T-helper 9 cell (primary cell): Measurements from ENCODE around the gene MAN1B1.

Experiments
- DNase-seq: peaks from one replicate; pipeline ENCODE4 v3.0.0-alpha.2; 2020
- total RNA-seq, 2 donors: gene quantifications; one replicate each; lab custom pipeline; 2026; lab: John Stamatoyannopoulos, UW

Gene MAN1B1
- total RNA-seq, result 87.9 to 94.4 reads per million in 2 donors

DNA sequence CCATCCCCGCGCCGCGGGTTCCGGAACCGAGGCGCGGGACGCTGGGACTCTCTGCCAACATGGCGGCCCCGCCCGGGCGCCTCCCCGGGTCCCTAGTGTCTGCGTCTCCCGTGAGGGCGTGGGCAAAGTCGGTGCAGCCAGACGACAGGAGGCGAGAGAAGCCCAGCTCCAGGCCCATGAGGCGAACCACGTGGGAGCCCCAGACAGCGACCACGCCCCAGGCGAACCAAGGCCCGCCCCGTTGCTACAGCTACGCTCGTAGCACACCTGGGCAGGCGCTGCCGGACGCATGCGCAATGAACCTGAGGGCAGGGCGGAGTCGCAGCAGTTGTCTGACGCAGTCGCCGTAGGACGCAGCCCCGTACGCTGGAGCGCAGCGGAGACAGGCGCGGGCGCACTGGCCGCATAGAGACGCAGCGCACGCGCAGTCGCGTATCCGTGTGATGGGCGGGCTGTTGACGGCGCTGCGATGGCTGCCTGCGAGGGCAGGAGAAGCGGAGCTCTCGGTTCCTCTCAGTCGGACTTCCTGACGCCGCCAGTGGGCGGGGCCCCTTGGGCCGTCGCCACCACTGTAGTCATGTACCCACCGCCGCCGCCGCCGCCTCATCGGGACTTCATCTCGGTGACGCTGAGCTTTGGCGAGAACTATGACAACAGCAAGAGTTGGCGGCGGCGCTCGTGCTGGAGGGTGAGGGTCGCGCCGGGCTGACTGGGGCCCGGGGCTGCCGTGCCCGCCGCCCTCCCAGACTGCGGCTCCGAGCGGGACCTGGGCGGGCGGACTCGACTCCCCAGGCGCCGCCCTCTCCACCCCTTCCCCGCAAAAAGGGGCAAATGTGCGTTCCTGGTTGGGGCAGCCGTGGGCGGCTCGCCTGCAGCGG is at the start of gene MAN1B1:
Gene MAN1B1, plus strand, starts transcription at position 455 of the 878 bp plus-strand sequence. Its CDS starts 15 bp downstream, at position 470.
- DNase-seq, result peak; percentile 99

DNA sequence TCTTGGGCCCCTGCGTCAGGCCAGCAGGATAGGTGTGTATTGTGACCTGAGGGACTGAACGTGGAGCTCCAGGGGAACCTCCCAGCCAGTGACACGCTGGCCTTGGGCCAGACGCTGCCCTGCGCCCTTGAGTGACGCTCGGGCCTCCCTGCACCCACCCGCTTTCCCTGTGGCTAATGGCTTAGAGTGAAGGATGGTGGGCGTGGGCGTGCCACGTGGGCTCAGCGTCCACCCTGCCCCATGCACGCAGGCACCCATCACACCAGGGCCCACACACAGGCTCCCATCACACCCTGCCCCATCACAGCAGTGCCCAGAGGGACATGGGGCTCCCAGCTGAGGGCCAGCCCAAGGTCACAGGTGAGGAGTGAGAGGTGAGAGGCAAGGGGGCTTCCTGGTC is 49.8 kb upstream of the MAN1B1 start:
- no peak for DNase-seq

DNA sequence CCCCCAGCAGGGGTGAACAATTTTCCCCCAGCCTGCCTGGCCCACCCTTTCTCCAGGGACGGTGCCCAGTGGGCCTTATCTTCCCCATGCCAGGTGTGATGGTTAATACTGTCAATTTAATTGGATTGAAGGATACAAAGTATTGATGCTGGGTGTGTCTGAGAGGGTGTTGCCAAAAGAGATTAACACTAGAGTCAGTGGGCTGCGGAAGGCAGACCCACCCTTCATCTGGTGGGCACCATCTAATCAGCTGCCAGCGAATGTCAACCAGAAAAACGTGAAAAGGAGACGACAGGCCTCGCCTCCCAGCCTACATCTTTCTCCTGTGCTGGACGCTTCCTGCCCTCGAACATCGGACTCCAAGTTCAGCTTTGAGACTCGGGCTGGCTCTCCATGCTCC is 49.3 kb upstream of the MAN1B1 start:
- DNase-seq, result no peak

DNA sequence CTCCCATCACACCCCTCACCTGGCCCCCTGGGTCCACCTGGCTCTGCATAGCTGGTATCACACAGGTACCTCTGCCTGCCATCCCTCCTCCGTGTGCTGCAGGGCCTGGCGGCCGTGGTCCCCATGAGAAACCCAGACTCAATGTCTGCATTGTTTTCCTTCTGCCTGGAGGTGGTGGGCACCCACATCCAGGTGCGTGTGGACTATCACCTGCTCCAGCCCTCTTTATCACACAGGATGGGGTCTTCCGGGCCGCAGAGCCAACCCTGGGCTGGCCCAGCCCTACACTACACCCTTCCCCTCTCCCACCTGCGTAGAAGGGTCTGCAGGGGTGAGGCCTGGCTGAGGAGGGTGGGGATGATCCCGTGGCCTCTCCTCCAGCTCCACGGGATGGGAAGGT is 47.9 kb upstream of the MAN1B1 start:
- DNase-seq, result no peak

DNA sequence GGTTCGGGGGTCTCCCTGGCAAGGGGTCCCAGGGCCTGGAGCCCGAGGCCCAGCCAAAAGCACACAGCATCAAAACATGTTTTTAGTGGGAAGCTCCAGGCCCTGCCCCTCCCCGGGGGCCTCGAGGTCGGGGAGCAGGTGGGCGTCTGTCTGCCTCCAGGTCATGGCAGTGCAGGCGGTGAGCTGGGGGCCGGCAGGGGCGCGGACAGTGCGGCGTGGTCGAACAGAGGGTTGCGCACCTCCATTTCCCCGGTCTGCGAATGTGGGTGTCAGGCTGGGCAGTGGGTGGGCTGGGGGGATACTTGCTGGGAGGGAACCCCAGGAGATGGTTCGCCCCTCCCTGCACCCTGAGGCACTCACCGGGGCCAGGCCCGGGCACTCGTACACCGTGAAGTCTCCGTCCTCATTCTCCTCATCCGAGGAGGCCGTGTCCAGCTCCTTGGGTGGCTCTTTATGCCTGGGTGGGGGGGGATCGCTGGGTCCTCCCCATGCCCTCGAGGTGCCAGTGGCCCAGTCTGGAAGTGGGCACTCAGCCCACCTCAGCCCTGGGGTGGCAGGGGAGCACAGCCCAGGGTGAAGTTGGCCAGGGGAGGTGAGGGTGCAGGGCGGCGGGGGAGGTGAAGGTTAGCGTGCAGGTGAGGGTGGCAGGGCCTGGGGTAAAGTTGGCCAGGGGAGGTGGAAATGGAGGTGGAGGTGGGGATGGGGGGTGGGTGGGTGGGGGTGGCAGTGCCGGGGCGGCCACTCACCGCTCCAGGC is 47.0 kb upstream of the MAN1B1 start:
- no peak for DNase-seq

DNA sequence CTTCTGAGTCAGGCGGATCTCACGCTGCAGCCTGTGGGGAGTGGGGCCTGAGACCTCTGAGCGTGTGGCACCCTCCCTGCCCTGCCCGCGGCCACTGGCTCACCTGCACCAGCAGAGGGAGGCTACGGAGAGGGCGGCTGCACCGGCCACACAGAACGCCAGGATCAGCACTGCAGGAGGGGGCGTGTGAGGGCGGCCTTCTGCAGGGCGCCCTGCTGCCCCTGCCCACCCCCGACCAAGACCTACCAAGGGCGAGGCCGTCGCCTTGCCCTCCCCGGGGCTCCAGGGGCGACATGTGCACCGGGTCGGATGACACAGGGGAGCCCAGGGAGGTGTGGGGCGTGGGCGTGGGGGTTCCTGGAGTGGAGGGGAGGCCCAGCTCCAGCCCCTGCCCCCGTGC is 46.2 kb upstream of the MAN1B1 start:
- DNase-seq, result no peak

DNA sequence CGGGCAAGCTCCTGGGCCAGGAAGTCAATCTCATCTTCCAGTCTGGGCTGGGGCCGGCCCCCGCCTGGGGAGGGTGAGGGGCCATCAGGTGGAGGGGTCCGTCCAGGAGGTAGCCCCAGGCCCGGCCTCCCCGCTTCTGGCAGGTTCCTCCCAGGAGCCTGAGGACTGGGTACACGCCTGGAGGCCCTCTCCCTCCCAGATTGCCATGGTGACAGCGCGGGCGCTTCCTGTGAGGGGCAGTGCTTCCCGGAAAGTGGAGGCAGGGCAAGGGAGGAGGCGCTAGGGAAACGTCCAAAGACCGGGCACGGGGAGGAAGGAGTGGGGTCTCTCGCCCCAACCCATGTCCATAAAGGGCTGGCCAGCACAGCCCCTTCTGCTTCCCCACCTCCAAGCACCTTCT is 45.7 kb upstream of the MAN1B1 start:
- DNase-seq, result no peak

DNA sequence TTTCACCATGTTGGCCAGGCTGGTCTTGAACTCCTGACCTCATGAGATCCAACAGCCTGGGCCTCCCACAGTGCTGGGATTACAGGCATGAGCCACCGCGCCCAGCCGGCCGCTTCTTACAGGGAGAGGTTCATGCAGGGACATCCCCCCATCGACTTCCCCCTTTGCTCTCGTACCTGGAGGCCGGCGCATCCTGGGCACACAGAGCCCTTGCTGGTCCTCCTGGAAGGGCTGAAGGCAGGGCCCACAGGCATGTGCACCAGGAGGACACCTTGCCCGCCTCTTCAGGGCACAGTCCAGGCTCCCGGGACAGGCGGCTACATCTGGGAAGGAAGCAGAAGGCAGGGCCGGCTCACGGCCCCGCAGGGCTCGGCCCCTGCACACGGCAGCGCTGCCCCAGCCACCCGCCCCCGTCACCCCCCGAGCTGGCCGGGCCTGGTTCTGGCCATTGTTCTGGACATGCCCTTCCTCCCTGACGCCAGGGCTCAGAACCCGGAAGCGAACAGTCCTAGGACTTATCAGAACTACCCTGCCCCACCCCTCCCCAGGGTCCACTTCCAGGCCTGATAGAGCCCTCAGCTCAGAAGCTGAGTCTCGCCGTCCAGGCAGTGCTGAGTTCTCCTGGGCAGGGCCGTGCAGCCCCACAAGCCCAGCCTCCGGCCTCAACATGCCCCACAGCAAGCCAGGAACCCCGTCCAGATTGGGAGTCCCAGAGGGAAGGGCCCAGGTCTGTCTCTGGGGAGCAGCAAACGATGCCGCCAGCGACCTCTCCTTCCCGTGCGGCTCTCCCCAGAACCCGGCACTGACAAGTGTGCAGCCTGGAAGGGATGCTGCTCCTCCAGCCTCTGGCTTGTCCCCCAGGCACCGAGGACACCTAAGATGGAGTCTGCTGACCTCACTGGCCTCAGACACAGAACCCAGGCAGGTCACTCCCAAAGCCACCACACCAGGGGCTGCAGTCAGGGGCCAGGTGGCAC is 43.7 kb upstream of the MAN1B1 start:
- no peak for DNase-seq

DNA sequence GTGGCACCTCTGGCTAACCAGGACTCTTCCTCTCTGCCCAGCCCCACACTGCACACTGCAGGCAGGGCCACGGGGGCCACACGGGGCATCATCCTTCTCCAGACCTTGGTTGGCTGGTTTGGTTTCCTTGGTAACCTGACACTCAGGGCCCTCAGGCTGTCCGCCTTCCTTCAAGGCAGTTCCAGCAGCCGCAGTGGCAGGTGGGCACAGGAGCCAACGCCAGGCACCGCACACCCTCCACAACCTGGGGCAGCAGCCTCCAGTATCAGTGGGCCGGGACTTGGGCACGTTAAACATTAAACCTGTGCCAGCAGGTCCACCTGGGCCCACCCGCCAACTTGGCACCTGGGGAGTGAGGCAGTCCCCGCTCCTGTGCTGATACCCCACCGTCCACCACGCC is 42.7 kb upstream of the MAN1B1 start:
- no peak for DNase-seq

DNA sequence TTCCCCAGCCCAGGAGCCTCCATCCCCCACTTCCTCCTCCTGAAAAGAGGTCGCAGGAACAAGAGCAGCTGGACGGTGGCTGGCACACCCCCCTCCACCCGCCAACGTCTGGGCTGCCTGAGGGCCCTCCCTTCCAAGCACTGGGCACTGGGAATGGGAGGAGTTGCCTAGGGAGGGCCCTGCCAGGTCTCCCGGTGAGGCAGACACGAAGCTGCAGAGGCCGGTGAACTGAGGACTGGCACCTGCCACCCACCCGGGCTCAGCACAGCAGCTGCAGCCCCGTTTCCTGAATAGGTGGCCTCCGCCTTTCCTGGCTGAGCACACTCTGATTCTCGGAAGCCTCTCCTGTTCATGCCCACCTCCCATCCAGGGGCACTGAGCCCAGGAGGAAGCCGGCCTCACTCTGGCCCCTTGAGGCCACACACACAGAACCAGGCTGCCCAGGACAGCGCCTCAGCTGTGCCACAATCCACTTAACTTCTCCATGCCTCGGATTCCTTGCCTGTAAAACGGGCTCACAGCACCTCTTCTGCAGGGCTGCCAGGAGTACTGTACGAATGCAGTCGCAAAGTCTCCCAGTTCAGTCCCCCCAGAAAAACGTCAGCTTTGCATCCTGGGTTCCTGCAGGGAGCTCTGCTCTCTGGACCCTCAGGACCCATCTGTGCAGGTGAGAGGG is 42.1 kb upstream of the MAN1B1 start:
- no peak for DNase-seq

DNA sequence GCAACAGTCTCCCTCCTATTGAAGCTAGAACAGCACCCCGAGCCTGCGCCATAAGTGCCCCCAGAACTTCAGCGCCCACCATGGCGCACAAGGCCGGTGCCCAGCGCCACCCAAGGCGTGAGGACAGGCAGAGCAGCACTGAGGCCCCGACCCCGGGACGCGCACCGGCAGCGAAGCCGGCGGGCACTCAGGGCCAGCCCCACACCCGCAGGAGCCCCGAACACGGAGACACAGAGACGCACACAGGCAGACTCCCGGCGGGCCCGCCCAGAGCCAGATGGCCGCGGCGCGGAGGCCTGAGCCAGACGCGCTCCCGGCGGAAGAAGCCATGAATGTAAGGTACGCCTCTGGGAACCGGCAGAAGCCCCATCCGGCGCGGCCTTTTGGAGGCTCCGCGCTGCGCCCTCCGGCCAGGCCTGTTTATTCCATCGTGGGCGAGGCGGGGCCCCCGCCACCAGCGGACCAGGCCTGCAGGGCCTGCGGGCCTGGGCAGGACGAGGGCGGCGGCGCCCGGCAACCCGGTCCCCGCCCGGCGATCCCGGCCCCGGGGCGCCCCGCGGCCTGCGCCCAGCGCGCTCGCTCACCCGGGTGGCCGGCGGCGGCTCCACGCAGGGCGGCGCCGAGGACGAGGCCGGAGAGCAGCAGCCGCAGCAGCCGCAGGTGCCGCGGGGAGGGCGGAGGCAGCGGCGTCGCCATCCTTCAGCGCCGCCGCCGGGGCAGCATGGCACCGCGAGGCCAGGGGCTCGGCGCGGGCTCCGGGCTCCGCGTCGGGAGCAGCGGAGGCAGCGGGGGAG is 41.3 kb upstream of the MAN1B1 start:
- no peak for DNase-seq

DNA sequence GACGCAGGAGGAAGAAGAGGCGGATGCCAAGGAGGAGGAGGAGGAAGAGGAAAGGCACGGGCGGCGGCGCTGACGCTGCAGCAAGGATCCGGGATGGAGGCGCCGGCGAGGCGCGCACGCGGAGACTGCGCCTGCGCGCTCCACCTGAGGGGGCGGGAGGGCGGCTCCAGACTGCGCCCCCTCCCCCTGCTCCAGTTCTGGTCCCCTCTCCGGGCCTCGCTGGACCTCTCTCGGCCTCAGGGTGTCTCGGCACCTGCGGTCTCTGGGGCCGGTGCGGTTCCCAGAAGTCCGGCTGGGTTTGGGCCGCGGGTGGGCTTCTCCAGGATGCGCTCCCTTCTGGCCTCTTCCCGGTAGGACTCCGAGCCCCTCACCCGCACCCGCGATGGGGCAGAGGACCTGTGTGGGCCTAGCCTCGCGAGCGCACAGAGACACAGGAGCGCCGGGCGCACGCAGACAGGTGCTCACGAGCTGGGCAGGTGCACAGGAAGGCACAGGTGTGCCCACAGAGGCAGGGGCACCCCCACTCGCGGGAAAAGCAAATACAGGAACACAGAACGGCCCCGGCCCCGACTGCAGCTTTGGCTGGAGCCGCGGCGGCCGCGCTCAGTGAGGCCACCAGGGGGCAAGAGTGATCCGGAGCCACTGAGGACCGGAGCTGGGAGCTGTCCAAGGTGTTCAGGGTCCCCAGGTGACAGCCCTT is 40.5 kb upstream of the MAN1B1 start, which contains the start of gene NPDC1:
Gene NPDC1, minus strand, starts transcription at position 90 of the 700 bp plus-strand sequence. CDS start 188 bp downstream, outside the sequence.
- peak; percentile 74 for DNase-seq

DNA sequence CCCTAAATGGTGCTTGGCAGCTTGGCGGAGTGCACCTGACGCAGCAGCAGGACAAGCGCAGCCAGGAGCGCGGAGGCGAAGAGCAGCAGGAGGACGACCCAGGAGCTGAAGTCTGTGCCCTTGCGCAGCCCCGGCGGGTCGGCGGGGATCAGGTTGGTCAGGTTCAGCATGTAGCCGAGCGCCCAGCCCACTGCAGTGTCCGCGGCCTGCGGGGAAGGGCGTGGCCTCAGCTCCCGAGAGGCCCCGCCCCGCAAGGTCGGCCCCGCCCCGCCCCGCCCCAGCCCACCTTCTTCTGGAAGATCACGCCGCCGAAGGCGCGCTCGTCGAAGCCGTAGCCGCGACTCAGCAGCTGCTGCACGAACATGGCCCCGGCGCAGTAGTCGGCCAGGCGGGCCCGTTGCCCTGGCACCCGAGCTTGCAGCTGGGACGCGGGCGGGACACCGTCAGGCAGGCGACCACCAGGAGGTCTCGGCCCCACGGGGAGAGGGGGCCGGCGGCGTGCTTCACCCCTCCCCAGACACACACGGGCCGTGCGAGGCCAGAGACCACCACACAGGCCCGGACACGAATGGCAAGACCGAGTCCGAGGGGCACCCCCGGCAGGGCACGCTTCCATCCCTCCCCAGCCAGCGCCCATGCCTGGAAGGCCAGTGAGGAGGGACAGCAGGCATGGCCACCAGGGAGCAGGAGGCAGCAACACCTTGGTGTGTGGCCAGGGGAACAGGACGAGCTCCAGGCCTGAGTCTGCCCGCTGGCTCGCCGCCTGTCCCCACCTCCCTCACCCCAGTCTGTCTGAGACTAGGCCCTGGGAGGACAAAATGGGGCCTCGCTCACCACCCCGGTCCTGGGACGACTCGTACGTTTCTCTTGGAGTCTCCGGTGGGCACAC is 37.9 kb upstream of the MAN1B1 start:
- DNase-seq, result no peak

DNA sequence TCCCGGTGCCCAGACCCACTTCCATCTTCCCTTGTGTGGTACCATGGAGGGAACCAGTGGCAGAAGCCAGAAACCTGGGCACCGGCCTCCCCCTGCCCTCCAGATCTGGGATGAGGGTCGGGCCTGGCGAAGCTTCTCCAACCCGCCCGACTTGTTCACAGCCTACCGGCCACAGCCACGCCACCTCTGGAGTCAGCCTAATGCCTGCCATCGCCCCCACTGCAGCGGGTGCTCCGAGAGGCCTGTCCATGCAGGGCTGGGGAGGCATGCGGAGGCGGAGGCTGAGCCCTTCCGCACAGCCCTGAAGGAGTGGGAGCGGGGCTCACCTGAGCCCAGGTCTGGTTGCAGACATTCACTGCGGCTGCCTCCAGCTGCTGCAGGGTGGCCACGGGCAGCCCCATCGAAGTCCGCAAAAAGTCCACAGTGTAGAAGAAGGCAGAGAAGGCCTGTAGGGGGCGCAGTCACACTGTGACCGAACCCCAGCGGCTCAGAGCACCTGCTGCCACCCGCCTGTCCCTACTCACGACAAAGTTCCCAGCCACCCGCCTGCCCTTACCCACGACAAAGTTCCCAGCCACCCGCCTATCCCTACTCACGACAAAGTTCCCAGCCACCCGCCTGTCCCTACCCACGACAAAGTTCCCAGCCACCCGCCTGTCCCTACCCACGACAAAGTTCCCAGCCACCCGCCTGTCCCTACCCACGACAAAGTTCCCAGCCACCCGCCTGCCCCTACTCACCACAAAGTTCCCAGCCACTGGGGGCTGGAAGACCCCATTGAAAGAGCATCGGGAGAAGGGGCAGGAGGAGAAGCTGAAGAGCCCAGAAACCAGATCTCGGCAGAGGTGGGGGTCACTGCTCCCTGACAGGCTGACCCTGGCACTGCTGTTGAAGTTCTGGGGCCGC is 37.0 kb upstream of the MAN1B1 start:
- peak; percentile 55 for DNase-seq

DNA sequence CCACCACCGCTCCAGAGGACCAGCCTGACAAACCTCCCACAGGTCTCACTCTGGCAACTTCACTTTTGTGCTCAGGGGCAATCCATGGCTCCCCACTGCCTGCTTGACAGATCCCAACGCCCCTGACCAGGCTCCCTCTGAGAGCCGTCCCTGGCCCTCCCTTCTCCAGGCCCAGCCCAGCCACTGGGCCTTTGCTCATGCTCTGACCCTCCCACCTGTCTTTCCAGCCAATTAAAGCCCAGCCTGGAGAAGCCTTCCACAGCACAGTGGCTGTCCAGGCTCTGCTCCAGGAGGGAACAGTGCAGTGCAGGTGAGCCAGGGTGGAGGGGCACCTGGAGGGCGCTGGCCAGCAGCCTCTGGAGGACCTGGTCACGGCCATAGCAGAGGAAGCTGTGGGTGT is 36.2 kb upstream of the MAN1B1 start:
- DNase-seq, result no peak

DNA sequence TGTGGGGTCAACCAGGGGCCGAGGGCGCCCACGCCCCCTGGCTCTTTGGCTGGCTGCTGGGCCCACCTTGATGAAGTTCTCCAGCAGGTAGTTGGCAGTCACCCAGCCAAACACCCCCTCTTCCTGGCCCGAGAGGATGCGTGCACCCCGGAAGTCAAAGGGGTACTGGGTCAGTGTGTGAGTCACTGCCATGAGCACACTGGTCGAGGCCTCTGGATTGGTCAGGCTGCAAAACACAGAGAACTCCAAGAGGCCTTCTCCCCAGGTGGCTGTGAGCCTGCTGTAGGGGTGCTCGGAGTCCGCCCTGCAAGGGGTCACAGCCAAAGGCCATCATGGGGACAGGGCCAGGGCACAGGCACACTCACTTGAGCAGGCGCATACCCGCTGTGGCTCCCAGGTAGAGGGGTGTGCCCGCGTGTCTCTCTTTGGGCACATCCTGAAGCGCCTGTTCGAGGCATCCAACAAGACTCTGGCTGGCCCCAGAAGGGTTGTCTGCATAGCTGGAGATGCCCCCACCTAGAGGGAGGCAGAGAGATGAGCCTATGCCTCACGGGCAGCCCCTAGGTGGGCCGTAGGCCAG is 35.5 kb upstream of the MAN1B1 start:
- DNase-seq, result no peak

DNA sequence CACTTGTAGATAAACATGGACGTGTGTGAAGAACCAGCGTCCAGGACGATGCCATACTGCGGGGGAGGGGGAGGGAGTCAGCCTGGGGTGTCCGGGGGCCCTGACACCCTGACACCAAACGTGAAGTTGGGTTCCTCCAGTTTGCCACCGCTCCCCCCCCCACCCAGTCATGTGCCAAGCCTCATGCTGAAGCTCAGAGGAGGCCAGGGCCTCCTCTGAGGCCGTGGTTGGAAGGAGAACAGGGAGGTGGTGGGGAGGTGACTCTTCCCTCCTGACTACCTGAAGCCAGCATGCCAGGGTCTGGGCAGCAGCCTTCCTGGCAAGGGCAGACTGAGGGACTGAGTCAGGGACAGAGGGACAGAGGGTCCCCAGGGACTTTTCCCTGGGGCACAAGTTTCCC is 34.5 kb upstream of the MAN1B1 start:
- no peak for DNase-seq
